Measurements from ENCODE around the gene OGFOD3.

DNA sequence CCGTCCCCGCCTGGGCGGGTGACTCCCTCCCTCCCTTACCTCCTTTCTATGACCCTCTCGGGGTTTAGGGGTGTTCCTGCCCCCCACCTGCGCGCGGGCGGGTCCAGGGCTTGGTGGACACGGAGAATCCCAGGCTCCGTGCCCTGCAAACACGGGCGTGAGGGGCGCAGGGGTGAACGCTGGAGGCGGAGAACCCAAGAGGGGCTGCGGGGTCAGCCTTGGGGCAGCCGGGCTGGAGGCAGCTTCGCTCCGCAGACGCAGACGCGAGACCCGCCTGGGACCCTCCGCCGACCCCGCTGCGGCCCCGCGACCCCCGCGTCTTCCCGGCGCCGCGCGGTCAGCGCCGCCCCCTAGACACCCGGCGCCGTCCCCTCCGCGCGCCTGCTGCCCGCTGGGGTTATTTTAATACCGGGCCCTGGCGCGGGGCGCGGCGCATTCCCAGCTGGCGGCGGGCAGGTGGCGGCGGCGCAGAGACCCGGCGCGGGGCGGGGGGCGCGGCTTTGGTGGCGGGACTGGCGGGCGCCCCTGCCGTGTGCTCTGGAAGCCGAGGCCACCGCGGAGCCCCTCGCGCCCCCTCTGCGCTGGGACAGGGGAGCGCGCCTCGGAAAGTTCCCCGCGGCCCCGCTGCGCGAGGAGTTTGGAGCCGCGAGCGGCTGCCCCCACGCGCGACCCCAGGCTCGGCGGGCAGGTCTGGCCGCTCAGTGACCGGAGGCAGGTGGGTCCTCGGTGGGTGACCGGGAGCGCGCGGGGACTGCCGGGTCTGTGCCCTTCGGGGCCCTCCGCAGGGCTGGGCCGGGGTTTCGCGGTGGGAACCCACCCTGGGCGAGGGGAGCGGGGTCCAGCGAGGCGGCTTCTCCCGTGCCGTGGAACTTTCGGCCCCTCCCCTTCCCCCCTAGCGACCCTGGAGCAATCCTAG is 46.8 kb downstream of the OGFOD3 start, which contains the start of gene UTS2R:
- TF ChIP-seq, protein P1, sequence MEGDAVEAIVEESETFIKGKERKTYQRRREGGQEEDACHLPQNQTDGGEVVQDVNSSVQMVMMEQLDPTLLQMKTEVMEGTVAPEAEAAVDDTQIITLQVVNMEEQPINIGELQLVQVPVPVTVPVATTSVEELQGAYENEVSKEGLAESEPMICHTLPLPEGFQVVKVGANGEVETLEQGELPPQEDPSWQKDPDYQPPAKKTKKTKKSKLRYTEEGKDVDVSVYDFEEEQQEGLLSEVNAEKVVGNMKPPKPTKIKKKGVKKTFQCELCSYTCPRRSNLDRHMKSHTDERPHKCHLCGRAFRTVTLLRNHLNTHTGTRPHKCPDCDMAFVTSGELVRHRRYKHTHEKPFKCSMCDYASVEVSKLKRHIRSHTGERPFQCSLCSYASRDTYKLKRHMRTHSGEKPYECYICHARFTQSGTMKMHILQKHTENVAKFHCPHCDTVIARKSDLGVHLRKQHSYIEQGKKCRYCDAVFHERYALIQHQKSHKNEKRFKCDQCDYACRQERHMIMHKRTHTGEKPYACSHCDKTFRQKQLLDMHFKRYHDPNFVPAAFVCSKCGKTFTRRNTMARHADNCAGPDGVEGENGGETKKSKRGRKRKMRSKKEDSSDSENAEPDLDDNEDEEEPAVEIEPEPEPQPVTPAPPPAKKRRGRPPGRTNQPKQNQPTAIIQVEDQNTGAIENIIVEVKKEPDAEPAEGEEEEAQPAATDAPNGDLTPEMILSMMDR (IDR thresholded peaks at IDR 0.05) = no peak
- TF ChIP-seq EZH2 (IDR thresholded peaks at IDR 0.05; ENCODE audit: borderline replicate concordance, insufficient read depth, low read depth, low read length, poor library complexity, severe bottlenecking) = no peak
